Skin of body (tissue), 2 donors: ENCODE data around the gene DIP2B. TPM values are rescaled to one million over a fixed set of nuclear protein-coding genes. Genes with fewer than 3 reads are reported as not detected.
A peak's percentile ranks its signal among the peaks of the same experiment; 100 is the strongest.

Source experiments
- DNase-seq: peaks from one replicate; lab custom pipeline; 2025; lab: John Stamatoyannopoulos, UW
- total RNA-seq: library from RNA; depleted of rRNA; stranded (reverse); fragments of >200 nt; gene quantifications from one replicate; pipeline ENCODE4 v1.2.3, GENCODE V29; 2014

Gene DIP2B
- total RNA-seq, 1 donor from 2014 or later = 41.9 TPM

- peak; percentile 11 for DNase-seq
Observed at GRCh38 chr12:50611021-50611744, 106.4 kb downstream of the DIP2B start.

- DNase-seq = no peak
Observed at GRCh38 chr12:50612882-50613281, 108.1 kb downstream of the DIP2B start.

- no peak for DNase-seq
Observed at GRCh38 chr12:50613463-50613862, 108.7 kb downstream of the DIP2B start.

- no peak for DNase-seq
Observed at GRCh38 chr12:50614167-50614759, 109.5 kb downstream of the DIP2B start.

- DNase-seq = no peak
Observed at GRCh38 chr12:50615145-50615906, 110.5 kb downstream of the DIP2B start.

GRCh38 chr12:50615907-50616296 is 111.1 kb downstream of the DIP2B start:
- no peak for DNase-seq

- no peak for DNase-seq
Observed at GRCh38 chr12:50617657-50618056, 112.9 kb downstream of the DIP2B start.

GRCh38 chr12:50618864-50619609 is 114.3 kb downstream of the DIP2B start:
- no peak for DNase-seq

- DNase-seq = no peak
Observed at GRCh38 chr12:50619610-50619958, 114.8 kb downstream of the DIP2B start.

GRCh38 chr12:50620109-50620977 is 115.6 kb downstream of the DIP2B start:
- peak; percentile 29 for DNase-seq

- DNase-seq = no peak
Observed at GRCh38 chr12:50620978-50621360, 116.2 kb downstream of the DIP2B start.

GRCh38 chr12:50621399-50622300 is 116.9 kb downstream of the DIP2B start:
- DNase-seq = no peak

- no peak for DNase-seq
Observed at GRCh38 chr12:50625029-50625925, 120.5 kb downstream of the DIP2B start.

GRCh38 chr12:50626026-50626425 is 121.2 kb downstream of the DIP2B start:
- no peak for DNase-seq

GRCh38 chr12:50627491-50627890 is 122.7 kb downstream of the DIP2B start:
- DNase-seq = no peak

- no peak for DNase-seq
Observed at GRCh38 chr12:50628394-50628793, 123.6 kb downstream of the DIP2B start.

GRCh38 chr12:50633955-50634354 is 129.2 kb downstream of the DIP2B start:
- no peak for DNase-seq

- DNase-seq = no peak
Observed at GRCh38 chr12:50634379-50634778, 129.6 kb downstream of the DIP2B start.

- no peak for DNase-seq
Observed at GRCh38 chr12:50635364-50635763, 130.6 kb downstream of the DIP2B start.
